GDM1 (cell line): Measurements from ENCODE around the gene RXRA.

Experiments used
- DNase-seq: peaks from one replicate; lab custom pipeline; 2025; lab: John Stamatoyannopoulos, UW

RXRA gene

DNA sequence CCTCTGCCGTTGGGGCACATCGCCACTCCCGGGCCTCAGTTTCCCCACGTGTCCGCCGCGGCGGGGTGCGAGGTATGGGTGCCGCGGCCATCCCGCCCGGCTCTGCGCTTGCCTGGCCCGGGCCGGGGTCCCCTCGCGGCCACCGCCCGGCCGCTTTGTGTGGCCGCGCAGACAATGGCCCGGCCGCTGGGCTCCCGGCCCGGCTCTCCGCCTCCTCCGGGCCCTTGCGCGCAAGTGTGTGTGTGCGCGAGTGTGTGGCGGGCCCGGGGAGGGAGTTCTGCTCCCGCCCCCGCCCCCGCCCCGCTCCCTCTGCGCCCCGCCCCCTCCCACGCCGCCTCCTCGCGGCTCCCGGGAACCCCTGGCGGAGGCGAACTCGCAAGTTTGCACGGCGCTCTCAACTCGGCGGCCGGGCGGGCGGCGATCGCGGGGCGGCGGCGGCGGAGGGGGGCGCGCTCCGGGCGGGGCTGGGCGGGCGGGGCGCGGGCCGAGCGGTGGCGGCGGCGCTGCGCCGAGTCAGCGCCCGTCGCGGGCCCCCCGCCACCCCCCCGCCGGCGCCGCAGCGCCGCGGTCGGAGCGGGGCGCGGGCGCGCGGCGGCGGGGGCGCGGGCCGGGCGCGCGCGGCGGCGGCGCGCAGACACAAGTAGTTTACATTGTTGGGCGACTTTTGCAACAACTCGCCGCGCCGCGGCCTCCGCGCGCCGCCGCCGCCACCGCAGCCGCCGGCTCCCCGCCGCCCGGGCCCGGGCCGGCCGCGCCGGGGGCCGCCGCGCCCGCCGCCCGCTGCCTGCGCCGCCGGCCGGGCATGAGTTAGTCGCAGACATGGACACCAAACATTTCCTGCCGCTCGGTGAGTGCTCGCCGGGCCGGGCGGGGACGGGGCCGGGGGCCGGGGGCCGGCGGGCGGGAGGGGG lies at the start of gene RXRA:
Gene RXRA, plus strand, starts transcription at position 643 of the 911 bp plus-strand sequence. Its CDS starts 177 bp downstream, at position 820.
- peak; percentile 69 for DNase-seq

DNA sequence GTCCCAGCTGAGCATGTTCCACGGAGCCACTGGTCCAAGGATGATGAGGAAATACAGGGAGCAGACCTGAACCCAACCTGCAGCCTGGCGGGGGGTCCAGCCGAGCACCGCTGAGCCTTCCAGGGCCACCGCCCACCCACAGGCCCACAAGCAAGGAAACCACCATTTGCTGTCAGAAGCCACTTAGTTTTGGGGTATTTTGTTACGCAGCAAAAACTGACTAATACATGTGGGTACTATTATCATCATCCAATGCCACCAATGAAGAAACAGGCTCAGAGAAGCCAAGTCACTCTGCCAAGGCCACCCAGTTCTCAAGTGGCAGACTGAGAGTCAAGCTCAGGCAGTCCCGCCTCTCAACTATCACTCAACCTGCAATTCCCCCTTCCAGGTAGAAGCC lies 48.0 kb upstream of the RXRA start:
- no peak for DNase-seq

DNA sequence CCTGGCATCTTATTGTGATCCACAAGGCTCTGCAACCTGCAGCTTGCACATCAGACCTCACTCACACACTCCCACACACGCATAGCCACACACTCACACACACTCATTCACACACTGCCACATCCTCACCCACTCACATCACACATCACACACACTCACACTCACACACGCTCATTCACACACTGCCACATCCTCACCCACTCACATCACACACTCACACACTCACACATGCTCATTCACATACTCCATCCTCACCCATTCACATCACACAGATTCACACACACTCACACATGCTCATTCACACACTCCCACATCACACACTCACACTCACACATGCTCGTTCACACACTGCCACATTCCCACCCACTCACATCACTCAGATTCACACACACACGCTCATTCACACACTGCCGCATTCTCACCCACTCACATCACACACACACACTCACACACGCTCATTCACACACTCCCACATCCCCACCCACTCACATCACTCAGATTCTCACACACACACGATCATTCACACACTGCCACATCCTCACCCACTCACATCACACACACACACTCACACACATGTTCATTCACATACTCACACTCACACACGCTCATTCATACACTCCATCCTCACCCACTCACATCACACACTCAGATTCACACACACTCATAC lies 47.1 kb upstream of the RXRA start:
- DNase-seq: no peak

DNA sequence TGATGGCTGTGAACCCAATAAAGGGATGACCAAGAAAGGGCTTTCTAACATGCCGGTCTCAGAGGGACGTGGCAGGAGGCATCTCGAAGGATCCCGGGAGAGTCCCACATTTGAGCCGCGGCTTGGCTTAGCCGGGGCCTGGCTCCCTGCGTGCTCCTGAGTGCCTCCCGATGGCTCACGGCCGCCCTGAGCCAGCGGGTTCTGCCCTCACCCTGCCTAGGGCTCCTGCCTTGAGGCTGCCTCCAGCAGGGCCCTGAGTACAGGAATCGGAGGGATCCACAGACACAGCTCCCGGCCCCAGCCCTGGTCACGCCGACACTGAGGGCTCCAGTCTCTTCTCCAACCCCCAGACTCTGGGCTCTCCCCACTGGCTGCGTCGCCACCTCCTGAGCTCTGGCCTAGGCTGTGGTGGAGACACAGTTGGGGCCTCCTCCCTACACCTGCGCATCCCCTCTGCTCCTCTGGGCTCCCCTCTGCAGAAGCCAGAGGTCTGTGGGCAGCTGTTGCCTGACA lies 44.1 kb upstream of the RXRA start:
- DNase-seq: no peak

DNA sequence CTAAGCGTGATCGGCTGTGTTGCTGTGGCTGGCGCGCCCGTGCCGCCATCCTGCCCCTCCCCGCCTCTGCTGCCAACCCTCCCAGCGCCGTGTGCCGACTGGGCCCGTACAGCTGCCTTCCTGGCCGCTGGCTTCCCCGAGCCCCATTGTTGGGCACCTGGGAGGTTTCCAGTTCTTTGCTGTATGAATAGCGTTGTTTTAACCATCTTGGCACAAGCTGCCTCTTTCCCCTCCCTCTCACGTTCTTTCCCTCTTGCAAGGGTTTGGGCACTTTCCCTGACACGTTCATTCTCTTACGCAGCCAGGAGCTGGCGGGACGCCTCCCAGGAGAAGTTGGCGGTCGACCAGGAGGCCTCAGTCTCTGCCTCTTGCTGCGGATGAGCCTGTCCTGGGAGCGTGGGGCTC lies 43.1 kb upstream of the RXRA start:
- no peak for DNase-seq

DNA sequence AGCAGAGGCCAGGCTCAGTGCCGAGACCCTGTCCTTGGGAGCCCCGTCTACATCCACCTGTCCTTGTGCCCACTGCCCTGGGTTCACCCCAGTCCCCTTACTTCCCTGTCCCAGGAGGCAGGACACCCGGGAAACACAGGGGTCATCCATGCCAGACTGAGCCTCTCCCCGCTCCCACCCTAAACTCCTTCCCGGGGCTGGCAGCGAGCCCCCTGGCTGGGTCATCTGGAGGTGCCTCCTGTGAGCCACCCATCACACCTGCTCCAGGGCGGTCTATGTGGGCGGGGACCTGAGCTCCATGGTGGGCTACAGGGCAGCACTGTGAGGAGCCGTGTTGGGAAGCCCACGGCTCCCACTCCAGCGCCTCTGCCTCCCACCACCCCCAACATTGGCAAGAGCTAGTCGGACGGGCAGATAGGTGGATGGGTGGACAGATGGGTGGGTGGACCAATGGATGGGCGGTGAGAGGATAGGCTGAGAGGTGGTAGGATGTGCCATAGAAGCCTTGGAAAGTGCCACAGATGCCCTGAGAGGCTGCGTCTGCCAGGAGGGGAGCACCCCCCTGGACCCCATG lies 42.5 kb upstream of the RXRA start:
- no peak for DNase-seq

DNA sequence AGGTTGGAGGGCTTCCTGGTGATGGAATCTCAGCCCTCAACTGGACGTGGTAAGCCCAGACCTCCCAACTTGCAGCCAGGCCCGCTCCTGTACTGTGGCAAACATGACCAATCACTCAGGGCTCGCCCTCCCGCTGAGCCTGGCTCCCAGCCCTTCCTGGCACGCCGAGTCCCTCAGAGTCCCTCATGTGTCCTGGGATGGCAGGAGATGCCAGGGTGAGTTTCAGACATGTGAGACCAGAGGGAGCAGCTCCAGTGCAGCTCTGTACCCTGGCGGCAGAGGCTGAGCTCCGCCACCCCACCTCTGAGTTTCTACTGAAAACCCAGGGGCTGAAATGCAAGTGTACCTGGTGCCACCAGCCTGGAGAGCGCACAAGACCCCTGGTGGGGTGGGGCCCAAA lies 42.0 kb upstream of the RXRA start:
- no peak for DNase-seq

DNA sequence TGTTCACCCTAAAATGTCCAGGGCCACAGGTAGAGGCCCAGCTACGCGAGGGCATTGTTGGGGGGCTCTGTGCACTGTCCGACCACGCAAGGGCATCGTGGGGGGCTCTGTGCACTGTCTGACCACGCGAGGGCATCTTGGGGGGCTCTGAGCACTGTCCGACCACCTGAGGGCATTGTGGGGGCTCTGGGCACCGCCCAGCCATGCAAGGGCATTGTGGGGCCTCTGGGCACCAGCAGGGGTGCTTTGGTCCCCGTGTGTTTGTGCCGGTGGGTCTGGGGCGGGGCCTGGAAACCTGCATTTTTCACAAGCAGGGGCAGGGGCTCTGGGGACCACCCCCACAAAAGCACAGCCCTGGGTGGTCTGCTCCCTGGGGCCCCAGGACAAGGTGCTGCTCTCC lies 41.5 kb upstream of the RXRA start:
- no peak for DNase-seq

DNA sequence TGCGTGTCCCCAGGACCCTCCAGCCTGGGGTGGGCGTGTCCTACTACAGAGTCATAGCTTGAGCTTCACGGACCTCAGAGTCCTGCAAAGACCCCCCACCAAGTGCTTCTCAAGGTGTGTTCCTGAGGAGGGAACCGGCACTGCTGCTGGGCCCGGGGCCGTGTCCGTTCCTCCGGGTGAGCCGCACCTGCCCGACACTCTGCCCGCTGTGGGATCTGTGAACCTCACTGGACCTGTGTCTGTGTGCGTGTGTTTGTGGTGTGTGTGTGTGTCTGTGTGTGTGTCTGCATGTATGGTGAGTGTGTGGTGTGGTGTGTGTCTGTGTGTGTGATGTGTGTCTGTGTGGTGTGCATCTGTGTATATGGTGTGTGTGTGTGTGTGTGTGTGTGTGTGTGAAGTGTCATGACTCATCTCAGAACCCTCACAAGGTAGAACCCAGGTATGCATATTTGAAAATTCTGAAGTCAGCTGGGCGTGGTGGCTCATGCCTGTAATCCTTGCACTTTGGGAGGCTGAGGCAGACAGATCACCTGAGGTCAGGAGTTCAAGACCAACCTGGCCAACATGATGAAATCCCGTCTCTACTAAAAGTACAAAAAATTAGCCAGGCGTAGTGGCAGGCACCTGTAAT lies 40.9 kb upstream of the RXRA start:
- DNase-seq: no peak

DNA sequence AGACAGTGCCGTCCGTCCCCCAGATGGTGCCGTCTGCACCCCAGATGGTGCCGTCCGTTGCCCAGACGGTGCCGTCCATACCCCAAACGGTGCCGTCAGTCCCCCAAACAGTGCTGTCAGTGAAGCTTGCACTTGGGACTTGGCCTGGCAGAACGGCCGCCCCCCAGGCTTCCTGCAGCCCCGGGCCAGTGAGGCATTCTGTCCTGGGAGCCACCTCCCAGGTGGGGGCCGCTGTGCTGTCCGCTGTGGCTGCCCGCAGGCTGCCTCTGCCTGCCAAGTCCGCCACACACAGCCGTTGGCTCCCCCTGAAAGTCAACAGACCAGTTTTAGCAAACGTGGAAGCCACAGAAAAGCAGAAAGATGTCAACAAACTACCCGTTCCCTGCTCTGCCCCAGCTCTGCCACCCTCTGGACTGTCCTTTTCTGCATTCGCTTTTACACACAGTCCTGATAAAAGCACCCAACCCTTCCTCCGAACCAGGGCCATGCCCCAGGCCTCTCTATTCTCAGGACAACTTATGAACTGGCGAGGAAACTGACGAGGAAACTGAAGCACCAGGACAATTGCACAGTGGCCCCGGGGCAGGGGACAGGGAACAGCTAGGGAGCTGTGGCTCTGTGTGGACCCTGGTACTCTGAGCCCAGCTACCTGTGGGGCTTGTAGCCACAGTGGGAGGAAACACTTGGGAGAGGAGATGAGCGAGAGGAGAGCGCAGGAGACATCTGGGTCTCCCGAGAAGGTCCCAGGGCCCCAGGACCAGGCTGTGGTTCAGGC lies 39.6 kb upstream of the RXRA start:
- no peak for DNase-seq

DNA sequence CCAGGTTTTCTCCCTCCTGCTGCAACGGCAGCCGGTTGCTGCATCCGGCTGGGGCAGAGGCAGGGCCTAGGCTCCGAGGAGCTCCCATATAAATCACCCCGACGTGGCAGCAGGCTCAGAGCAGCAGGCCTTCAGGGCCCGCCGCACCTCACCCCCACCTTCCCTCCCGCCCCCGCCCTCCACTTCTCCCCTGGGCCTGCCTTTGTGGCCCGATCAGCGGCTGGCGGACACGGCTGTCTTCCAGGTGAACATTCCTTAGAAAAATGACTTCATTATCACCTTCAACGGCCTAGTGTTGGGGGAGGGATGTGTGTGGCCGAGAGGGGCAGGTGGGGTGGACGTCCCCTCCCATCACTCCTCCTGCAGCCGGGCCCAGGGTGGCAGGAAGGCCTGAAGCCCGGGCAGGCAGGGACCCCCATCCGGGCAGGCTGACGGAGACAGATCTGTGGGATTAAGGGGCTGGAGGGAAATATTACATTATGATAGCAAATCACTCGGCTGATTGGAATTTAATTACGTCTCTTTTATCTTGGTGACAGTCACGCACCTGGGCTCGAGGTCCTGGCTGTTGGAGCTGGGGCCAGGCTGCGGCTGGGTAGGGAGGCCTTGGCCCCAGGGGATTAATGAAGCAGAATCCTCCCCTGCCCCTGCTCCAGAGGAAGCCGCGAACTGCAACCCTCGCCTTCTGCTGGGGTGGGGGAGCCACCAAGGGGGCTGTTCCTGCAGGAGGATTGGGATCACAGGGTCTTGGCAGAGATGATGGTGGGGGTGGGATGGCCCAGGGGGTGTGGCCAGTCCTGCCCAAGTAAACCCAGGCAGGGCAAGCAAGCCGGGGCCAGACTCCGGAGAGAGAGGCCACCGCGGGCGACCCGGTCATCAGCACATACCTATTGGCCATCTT lies 38.4 kb upstream of the RXRA start:
- DNase-seq: no peak

DNA sequence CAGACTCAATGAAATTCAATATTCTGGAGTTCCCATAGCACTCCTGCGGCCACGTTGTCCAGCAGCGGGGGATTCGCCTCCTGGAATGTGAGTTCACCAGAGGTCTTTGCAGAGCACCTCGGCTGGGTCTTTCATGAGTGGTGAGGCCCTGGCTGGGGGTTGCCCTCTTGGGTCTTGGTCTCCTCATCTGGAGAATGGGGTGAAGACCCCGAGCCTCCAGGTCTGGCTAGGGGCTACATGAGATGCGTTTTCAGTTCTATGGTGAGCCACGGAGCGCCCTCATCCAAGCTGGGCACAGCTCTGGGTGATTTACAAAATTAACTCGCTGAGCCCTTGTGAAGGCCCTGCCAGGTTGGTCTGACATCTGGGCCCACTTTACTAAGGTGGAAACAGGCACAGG lies 37.5 kb upstream of the RXRA start:
- no peak for DNase-seq

DNA sequence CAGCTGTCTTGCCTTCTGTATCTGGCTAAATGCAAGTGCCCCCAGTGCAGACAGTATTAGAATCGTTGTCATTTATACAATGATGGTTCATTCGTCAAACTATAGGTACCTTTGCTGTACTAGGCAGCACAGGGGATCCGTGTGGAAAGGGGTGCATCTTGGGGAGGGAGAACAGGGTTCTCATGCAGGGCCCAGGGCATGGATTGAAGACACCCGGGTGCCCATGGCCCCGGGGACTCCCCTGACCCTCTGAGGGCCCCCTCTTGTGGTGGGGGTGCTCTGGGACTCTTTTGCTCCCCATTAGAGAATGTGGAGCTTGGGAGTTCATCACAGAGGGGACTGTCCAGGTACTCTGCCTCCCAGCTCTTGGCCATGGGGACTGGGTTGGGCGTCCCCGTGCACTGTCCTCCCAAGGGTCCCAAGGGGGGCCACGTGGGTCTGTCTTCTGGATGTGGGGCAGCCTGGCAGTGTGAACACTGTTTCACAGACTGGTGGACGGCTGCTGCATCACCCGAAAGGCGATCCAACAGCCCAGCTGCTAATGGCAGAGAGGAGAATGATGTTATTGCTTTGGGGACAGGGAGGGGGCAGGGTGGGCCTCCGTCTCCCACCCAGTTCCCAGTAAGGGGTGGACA lies 36.9 kb upstream of the RXRA start:
- no peak for DNase-seq

DNA sequence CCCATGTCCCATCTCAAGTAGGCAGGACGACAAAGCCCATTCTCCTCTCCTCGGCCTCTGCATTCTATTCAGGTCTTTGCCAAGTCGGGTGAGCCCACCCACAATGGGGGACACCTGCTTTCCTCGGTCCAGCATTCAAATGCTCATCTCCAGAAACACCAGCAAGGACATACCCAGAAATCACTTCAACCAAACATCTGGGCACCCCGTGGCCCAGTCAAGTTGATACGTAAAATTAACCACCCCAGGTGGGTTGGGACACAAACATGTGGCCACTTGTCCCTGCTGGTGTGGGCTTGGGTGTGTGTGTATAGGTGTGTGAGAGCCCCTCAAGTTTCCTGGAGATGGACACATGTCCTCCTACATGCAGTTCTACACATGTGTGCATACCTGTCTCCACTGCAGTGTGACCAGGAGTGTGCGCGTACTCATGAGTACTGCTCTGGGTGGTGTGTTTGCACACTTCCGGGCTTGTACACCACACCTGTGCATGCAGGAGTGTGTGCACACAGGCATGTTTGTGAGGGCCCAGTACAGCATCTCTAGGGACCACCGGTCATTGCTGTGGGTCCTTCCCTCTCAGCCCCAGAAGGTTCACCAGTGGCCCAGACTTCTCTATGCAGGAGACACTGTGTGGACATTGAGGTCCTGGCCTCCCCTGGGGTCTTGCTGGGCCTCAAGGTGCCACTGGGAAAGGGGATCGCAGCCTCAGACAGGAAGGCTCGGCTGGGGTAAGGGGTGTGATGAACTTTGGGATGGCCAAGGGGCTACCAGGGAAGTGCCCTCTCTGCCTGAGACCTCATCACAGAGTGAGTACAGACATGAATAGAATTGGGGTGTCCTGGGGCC lies 35.4 kb upstream of the RXRA start:
- DNase-seq: no peak

DNA sequence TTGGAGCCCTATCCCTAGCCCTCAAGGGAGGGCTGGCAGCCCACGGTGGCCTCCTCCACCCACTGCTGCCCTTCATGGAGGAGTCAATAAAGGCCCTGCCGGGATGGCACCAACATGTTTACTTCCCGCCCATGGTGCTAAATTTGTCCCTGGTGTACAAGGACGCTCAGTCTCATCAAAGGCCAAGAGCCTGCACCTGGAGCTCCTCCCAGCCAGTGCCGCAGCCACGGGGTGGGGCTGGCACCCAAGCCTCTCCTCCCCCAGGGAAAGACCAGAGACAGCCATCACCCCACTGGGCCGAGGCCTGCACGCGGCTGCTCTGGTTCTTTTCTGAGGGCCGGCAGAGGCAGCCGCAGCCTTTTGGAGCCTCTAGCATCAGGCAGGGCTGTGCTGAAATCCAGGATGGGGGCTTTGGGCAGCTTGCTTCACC lies 34.8 kb upstream of the RXRA start:
- DNase-seq: no peak

DNA sequence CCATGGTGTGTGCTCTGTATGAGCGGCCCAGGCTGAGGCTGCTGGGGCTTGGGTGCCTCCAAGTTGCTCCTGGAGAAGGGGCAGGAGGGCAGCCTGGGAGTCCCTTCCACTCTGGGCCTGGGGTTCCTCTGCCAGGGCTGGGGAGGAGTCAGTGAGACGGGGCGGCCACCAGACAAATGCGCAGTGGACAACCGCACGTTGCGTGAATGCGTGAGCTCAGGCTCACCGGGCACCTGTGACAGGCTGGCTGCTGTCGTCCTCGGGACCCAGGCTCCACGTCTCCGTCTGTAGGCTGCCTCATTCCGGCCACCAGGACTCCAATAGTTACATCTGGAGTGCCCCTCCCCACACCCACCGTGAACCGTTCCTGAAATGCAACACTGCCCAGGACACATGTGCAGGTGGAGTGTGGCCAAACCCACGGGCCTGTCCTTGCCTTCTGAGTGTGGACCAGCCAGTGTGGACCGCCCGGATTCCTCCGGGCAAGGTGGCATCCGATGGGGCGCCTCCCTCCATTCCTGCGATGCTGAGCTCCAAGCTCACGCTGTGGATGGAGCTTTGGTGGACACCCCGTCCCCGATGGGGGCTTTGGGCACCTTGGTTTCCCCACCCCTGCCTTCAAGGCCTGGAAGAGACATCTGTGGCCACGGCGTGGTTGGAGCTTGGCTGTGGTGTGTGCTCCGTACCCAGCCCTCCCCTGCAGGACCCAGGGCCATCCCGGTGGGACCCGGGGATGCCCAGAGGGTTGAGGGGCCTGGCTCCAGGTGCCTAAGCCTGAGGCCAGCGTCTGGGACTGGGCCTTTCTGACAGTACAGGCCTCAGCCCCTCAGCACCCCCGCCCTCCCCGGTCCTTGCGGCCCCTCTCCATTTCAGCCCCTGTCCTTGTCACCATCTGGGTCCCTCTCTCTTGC lies 34.0 kb upstream of the RXRA start:
- no peak for DNase-seq

DNA sequence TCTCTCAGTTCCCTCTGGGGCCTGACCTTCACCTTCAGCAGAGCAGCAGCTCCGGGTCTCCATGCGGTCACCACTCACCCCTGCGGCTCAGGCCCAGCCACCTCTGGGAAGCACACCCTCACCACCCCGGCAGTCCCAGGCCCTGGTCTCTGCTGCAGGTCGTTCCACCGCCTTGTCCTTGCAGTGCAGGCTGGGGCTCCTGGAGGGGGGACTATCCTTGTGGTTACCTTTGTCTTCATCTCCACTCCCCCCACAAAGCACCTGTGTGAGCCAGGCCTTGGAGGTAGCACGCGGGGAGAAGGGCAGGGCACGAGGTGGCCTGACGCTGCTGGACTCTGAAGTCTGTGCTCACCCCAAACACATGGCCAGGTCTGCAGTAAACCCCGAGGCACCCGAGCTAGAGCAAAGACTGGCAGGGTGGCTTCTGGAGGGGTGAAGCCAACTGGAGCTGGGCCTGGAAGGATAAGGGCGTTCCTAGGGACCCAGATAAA lies 33.2 kb upstream of the RXRA start:
- no peak for DNase-seq

DNA sequence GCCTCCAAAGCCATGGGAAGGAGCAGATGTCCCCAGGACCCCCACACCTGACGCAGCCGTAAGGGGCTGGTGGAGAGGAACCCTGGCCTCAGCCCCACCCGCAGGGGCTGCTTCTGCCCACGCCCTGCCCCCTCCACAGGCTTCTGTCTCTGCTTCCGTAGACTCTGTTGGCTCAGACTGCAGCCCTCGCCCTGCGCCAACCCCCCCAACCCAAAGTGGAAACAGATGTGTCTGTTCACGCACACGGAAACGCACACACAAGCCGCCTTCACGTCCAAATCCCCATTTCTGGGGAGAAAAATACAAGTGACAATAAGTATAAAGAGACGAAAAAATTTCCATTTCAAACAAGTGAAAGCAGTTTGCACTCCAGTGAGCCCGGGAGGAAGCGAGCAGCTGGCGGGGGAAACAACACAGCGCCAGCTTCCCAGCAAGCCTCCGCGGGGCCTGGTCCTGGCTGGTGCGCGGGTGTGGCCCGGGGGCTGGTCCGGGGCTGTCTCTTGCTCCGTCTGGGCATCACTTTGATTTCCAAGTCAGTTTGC lies 32.6 kb upstream of the RXRA start:
- DNase-seq: no peak
